Colonic mucosa (tissue), 4 donors: ENCODE results near the gene MC3R. TPM values are rescaled to one million over a fixed set of nuclear protein-coding genes. Genes with fewer than 3 reads are reported as not detected.

Experiments used
- DNase-seq: peaks from one replicate; pipeline ENCODE4 v3.0.0-alpha.2; 2020
- H3K27ac ChIP-seq: fragments of 200-600 bp; one replicate; pipeline ENCODE4 v1.8.0; 2021
- H3K27me3 ChIP-seq: fragments of 200-600 bp; one replicate; pipeline ENCODE4 v1.8.0; 2021
- H3K36me3 ChIP-seq: fragments of 200-600 bp; one replicate; pipeline ENCODE4 v1.8.0; 2021
- H3K4me1 ChIP-seq: fragments of 200-600 bp; one replicate; pipeline ENCODE4 v1.8.0; 2021; ENCODE audit warnings: mild to moderate bottlenecking
- H3K4me3 ChIP-seq: fragments of 200-600 bp; one replicate; pipeline ENCODE4 v1.8.0; 2021
- H3K9ac ChIP-seq, 2 donors: one replicate each; pipeline ENCODE4 v1.7.0; 2013; ENCODE audit warnings: control low read depth in 2 of 2, low read depth in 2 of 2, low read length in 2 of 2
- H3K9me3 ChIP-seq: fragments of 200-600 bp; one replicate; pipeline ENCODE4 v1.8.0; 2021
- intact Hi-C: fragments of 100-400 bp; cut with DNase I; formaldehyde crosslinking; loops from one replicate; pipeline ENCODE4 v1.14.1; 2022
- total RNA-seq, 2 donors: library from RNA; stranded (reverse); fragmentation: NEBNext Ultra II Directional in 1 of 2; extraction: Animal tissue kit (Norgen Biotek cat#: 25700) in 1 of 2; gene quantifications; one replicate each; pipeline ENCODE4 v1.2.1, GENCODE V29; 2021
- TF ChIP-seq, protein P1 (sequence below): fragments of 200-600 bp; IDR thresholded peaks from one replicate; pipeline ENCODE4 v1.8.0; 2022; ENCODE audit warnings: antibody characterized with exemption, mild to moderate bottlenecking
- donor health status: healthy.
- donor health status: DM: no; HTN: no; CAD: no.
- donor health status: DM: no; HTN: no; CAD: no.

Gene MC3R
- total RNA-seq, 2 donors from 2014 or later, result not detected

DNA sequence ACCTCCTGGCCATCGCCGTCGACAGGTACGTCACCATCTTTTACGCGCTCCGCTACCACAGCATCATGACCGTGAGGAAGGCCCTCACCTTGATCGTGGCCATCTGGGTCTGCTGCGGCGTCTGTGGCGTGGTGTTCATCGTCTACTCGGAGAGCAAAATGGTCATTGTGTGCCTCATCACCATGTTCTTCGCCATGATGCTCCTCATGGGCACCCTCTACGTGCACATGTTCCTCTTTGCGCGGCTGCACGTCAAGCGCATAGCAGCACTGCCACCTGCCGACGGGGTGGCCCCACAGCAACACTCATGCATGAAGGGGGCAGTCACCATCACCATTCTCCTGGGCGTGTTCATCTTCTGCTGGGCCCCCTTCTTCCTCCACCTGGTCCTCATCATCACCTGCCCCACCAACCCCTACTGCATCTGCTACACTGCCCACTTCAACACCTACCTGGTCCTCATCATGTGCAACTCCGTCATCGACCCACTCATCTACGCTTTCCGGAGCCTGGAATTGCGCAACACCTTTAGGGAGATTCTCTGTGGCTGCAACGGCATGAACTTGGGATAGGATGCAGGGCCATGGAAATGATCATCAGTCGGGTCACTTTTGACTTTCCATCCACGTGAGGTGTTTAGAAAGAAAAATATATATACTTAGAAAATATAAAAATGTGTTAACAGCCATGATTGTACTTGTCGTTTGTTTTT lies 868 bp downstream of the MC3R start:
- Histone ChIP-seq H3K9me3 (no peaks in the 10 kb centered on the region), H3K4me3 (no peak overlapping the region), H3K27ac (no peak overlapping the region), H3K36me3 (no peaks in the 10 kb centered on the region), H3K4me1 (no peaks in the 10 kb centered on the region), H3K9ac (no peak overlapping the region), H3K27me3 (no peaks in the 10 kb centered on the region)
- DNase-seq, result peak; percentile 23
- TF ChIP-seq, protein P1, sequence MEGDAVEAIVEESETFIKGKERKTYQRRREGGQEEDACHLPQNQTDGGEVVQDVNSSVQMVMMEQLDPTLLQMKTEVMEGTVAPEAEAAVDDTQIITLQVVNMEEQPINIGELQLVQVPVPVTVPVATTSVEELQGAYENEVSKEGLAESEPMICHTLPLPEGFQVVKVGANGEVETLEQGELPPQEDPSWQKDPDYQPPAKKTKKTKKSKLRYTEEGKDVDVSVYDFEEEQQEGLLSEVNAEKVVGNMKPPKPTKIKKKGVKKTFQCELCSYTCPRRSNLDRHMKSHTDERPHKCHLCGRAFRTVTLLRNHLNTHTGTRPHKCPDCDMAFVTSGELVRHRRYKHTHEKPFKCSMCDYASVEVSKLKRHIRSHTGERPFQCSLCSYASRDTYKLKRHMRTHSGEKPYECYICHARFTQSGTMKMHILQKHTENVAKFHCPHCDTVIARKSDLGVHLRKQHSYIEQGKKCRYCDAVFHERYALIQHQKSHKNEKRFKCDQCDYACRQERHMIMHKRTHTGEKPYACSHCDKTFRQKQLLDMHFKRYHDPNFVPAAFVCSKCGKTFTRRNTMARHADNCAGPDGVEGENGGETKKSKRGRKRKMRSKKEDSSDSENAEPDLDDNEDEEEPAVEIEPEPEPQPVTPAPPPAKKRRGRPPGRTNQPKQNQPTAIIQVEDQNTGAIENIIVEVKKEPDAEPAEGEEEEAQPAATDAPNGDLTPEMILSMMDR, result peak; percentile 14
- intact Hi-C loops, result loop anchor here (5.0 to 10.0 kb wide), 2 partner anchors 47 to 1565 kb away; no protein-coding TSS in a partner anchor

DNA sequence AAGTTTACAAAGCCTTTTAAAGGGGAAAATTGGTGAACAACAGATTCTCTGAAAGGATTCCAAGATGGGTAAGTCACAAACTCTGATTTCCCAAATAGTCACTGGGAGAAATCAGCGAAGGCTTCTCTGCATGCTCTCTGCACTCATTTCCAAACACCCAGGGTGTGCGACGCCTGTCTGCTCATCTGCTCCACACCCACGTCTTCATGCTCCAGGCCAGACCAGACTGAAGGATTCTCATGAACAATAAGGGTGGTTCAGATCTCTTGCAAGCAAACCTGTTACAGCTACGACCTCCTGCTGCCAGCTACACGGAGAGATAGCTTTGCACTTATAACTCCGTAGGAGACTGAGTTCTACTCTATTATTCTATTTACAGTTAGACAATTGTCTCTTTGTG lies 1.4 kb downstream of the MC3R start:
- H3K27me3 ChIP-seq, result no peaks in the 10 kb centered on the region
- H3K4me1 ChIP-seq, result no peaks in the 10 kb centered on the region
- intact Hi-C loops, result loop anchor here (5.0 to 10.0 kb wide), 2 partner anchors 48 to 1565 kb away; no protein-coding TSS in a partner anchor
- H3K9ac ChIP-seq, result no peak overlapping the region
- DNase-seq, result no peak
- H3K4me3 ChIP-seq, result no peak overlapping the region
- no peaks in the 10 kb centered on the region for H3K9me3 ChIP-seq
- H3K36me3 ChIP-seq, result no peaks in the 10 kb centered on the region
- no peak overlapping the region for H3K27ac ChIP-seq
- TF ChIP-seq, protein P1, result no peak

DNA sequence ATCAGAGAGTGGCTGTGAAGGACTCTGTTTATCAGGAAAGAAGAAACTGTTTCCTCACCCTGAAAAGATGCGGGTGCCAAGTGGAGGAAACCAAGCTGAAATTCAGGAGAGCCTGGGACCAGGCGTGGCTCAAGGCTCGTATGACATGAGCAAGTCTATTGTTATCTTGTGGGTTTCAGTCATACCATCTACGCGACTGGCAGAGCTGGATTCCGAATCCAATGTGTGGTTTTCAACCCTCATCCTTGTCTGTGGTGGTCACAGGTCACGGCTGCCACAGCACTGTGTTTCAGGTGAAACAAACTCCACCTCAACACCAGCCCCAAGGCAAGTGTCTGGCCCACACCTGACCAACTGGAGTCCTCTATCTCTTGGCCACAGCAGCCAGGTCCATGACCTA lies 9.1 kb downstream of the MC3R start:
- Histone ChIP-seq H3K27ac (no peak overlapping the region), H3K36me3 (no peaks in the 10 kb centered on the region), H3K4me1 (no peaks in the 10 kb centered on the region), H3K9ac (no peak overlapping the region), H3K27me3 (no peaks in the 10 kb centered on the region), H3K4me3 (no peak overlapping the region), H3K9me3 (no peaks in the 10 kb centered on the region)
- intact Hi-C loops, result no loop called here
- DNase-seq, result no peak
- TF ChIP-seq, protein P1, result no peak

DNA sequence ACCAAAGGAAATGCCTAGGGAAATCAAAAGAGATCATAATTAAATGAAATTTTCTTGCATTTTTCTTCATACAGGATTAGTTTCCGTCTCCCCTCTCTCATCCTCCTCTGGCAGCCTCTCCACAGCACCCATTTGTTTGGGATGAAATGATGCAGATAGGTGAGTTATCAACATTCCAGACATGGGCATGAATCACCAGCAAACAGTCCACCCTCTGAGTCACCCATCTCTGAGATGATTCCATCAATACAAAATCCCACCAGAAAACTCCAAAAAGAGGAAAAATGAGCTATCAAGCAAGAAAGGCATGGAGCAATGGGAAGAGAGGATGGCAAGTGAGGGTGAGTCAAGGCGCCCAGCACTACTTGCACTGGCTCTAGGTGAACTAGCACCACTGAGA lies 11.4 kb downstream of the MC3R start:
- H3K9me3 ChIP-seq, result no peaks in the 10 kb centered on the region
- no peak overlapping the region for H3K9ac ChIP-seq
- H3K27me3 ChIP-seq, result no peaks in the 10 kb centered on the region
- H3K4me1 ChIP-seq, result no peaks in the 10 kb centered on the region
- TF ChIP-seq, protein P1, result no peak
- no peaks in the 10 kb centered on the region for H3K36me3 ChIP-seq
- no peak for DNase-seq
- intact Hi-C loops, result no loop called here
- H3K27ac ChIP-seq, result no peak overlapping the region
- H3K4me3 ChIP-seq, result no peak overlapping the region

DNA sequence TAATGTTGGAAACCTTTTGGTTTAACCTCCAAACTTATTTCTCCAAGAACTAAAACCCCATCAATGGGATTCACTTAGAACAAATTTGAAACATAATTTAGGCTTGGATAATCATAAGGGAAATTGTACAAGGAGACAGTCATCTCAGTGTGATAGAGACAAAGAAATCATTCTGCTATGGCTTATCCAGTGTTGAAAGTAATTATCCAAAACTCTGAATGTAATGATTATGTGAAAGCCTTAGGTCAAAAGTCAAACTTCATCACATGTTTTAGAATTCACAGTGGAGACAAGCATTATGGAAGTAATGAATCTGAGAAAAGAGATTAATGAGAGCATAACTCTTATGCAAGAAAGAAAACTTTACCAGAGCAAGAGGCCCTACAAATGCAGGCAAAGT lies 20.0 kb downstream of the MC3R start:
- no peak overlapping the region for H3K4me3 ChIP-seq
- no peaks in the 10 kb centered on the region for H3K27me3 ChIP-seq
- H3K4me1 ChIP-seq, result no peaks in the 10 kb centered on the region
- TF ChIP-seq, protein P1, result no peak
- H3K9me3 ChIP-seq, result no peaks in the 10 kb centered on the region
- no peak for DNase-seq
- H3K9ac ChIP-seq, result no peak overlapping the region
- intact Hi-C loops, result no loop called here
- H3K36me3 ChIP-seq, result no peaks in the 10 kb centered on the region
- no peak overlapping the region for H3K27ac ChIP-seq
